NCI-H1417 (cell line): Measurements from ENCODE around the gene SESN2.

ENCODE experiments used
- DNase-seq, 3 experiments: peaks; one replicate each; lab custom pipeline; 2025; lab: John Stamatoyannopoulos, UW

The SESN2 gene

GRCh38 chr1:28249013-28249865, 10.1 kb upstream of the SESN2 start:
- peak in 2 of 3 experiments; percentile 59 to 72 for DNase-seq

- no peak for DNase-seq
Observed at GRCh38 chr1:28249866-28250295, 9.4 kb upstream of the SESN2 start.

- no peak for DNase-seq
Observed at GRCh38 chr1:28256197-28256827, 3.0 kb upstream of the SESN2 start.

GRCh38 chr1:28257736-28258135, 1.6 kb upstream of the SESN2 start:
- no peak for DNase-seq

GRCh38 chr1:28258628-28259251, 578 bp upstream of the SESN2 start:
- DNase-seq, result no peak

- DNase-seq, result peak; percentile 26 to 81 (median 76)
Observed at GRCh38 chr1:28259934-28260802, 850 bp downstream of the SESN2 start.

GRCh38 chr1:28260803-28261174, 1.5 kb downstream of the SESN2 start:
- no peak for DNase-seq

- DNase-seq, result no peak
Observed at GRCh38 chr1:28264897-28265296, 5.6 kb downstream of the SESN2 start.

- no peak for DNase-seq
Observed at GRCh38 chr1:28265577-28265976, 6.3 kb downstream of the SESN2 start.

GRCh38 chr1:28266920-28267322, 7.6 kb downstream of the SESN2 start:
- DNase-seq, result no peak

GRCh38 chr1:28267633-28268032, 8.3 kb downstream of the SESN2 start:
- no peak for DNase-seq

GRCh38 chr1:28269529-28269928, 10.2 kb downstream of the SESN2 start:
- no peak for DNase-seq

- DNase-seq, result no peak
Observed at GRCh38 chr1:28272215-28272852, 13.0 kb downstream of the SESN2 start.

- no peak for DNase-seq
Observed at GRCh38 chr1:28273216-28273860, 14.0 kb downstream of the SESN2 start.

GRCh38 chr1:28278763-28279162, 19.4 kb downstream of the SESN2 start:
- no peak for DNase-seq

- no peak for DNase-seq
Observed at GRCh38 chr1:28279721-28280120, 20.4 kb downstream of the SESN2 start.

- no peak for DNase-seq
Observed at GRCh38 chr1:28280501-28280900, 21.2 kb downstream of the SESN2 start.

GRCh38 chr1:28280977-28281381, 21.7 kb downstream of the SESN2 start:
- no peak for DNase-seq

- no peak for DNase-seq
Observed at GRCh38 chr1:28281608-28282425, 22.5 kb downstream of the SESN2 start.
